WTC11 (cell line): ENCODE data around the gene F10. TPM values are rescaled to one million over a fixed set of nuclear protein-coding genes. Genes with fewer than 3 reads are reported as not detected.

Source experiments
- ATAC-seq: fragments of 200-7000 bp; cut with Tn5 transposase; 2 replicates; pipeline ENCODE4 v1.10.0; 2021; ENCODE audit warnings: mild to moderate bottlenecking, moderate library complexity
- CTCF ChIA-PET: fragments of 300-600 bp; sonication (Branson Sonifier 250); formaldehyde crosslinking; loops from one replicate; lab custom pipeline; 2021; ENCODE audit warnings: antibody characterized with exemption; lab: Charles Lee
- POLR2A ChIA-PET: fragments of 350-600 bp; sonication (Branson Sonifier 250); formaldehyde crosslinking; loops from one replicate; lab custom pipeline; 2021; ENCODE audit warnings: antibody characterized with exemption; lab: Charles Lee
- DNase-seq: peaks from one replicate; pipeline ENCODE4 v3.0.0; 2021; ENCODE audit warnings: low spot score
- H3K27ac Mint-ChIP-seq: 2 replicates; pipeline ENCODE4 v1.8.0; 2021; ENCODE audit warnings: mixed read lengths
- H3K27me3 Mint-ChIP-seq: 2 replicates; pipeline ENCODE4 v1.8.0; 2021; ENCODE audit warnings: low read depth, mild to moderate bottlenecking, moderate library complexity, mixed read lengths
- H3K36me3 Mint-ChIP-seq: 2 replicates; pipeline ENCODE4 v1.8.0; 2021; ENCODE audit warnings: mixed read lengths
- H3K4me1 Mint-ChIP-seq: 2 replicates; pipeline ENCODE4 v1.8.0; 2022; ENCODE audit warnings: mixed read lengths
- H3K4me3 Mint-ChIP-seq: 2 replicates; pipeline ENCODE4 v1.8.0; 2021; ENCODE audit warnings: mild to moderate bottlenecking, moderate library complexity, mixed read lengths
- H3K9me3 Mint-ChIP-seq: 2 replicates; pipeline ENCODE4 v1.8.0; 2021; ENCODE audit warnings: mixed read lengths
- ATF1 ChIP-seq: sonication (generic); formaldehyde crosslinking; IDR thresholded peaks from 2 replicates; pipeline ENCODE4 v1.8.1; 2023; ENCODE audit warnings: mild to moderate bottlenecking, moderate library complexity, missing genetic modification reagents
- CREB1 ChIP-seq: sonication (generic); formaldehyde crosslinking; IDR thresholded peaks from 2 replicates; pipeline ENCODE4 v1.8.0; 2023; ENCODE audit warnings: mild to moderate bottlenecking, missing genetic modification reagents
- CTCF ChIP-seq: fragments of 200-600 bp; IDR thresholded peaks from 2 replicates; pipeline ENCODE4 v1.8.0; 2022; ENCODE audit warnings: antibody characterized with exemption
- ELF4 ChIP-seq: sonication (generic); formaldehyde crosslinking; IDR thresholded peaks from 2 replicates; pipeline ENCODE4 v1.8.1; 2022; ENCODE audit warnings: low read depth, mild to moderate bottlenecking, moderate library complexity, missing genetic modification reagents
- ERG ChIP-seq: fragments of 250-450 bp; sonication (Bioruptor Pico); IDR thresholded peaks from 2 replicates; pipeline ENCODE4 v1.8.0; 2021; ENCODE audit warnings: mild to moderate bottlenecking
- FOXJ3 ChIP-seq: sonication (generic); formaldehyde crosslinking; IDR thresholded peaks from 2 replicates; pipeline ENCODE4 v1.9.0; 2021; ENCODE audit warnings: missing genetic modification reagents, mild to moderate bottlenecking, borderline replicate concordance
- NFATC4 ChIP-seq: fragments of 250-450 bp; sonication (Bioruptor Pico); IDR thresholded peaks from 2 replicates; pipeline ENCODE4 v1.9.0; 2021; ENCODE audit warnings: mild to moderate bottlenecking
- OVOL2 ChIP-seq: fragments of 250-450 bp; sonication (Bioruptor Pico); IDR thresholded peaks from 2 replicates; pipeline ENCODE4 v1.9.0; 2021; ENCODE audit warnings: mild to moderate bottlenecking, borderline replicate concordance
- SMAD3 ChIP-seq: sonication (generic); formaldehyde crosslinking; IDR thresholded peaks from 2 replicates; pipeline ENCODE4 v1.8.0; 2022; ENCODE audit warnings: missing genetic modification reagents, mild to moderate bottlenecking, borderline replicate concordance
- SOX15 ChIP-seq: fragments of 250-450 bp; sonication (Bioruptor Pico); IDR thresholded peaks from 2 replicates; pipeline ENCODE4 v1.9.0; 2021; ENCODE audit warnings: mild to moderate bottlenecking
- SP1 ChIP-seq: sonication (generic); formaldehyde crosslinking; conservative IDR thresholded peaks from 2 replicates; pipeline ENCODE4 v1.8.1; 2022; ENCODE audit warnings: missing genetic modification reagents
- TEAD1 ChIP-seq: sonication (generic); formaldehyde crosslinking; IDR thresholded peaks from 2 replicates; pipeline ENCODE4 v1.8.0; 2022; ENCODE audit warnings: mild to moderate bottlenecking, missing genetic modification reagents
- TP53 ChIP-seq: sonication (generic); formaldehyde crosslinking; IDR thresholded peaks from 2 replicates; pipeline ENCODE4 v1.8.1; 2023; ENCODE audit warnings: mild to moderate bottlenecking, missing genetic modification reagents
- ZNF121 ChIP-seq: sonication (generic); formaldehyde crosslinking; IDR thresholded peaks from 2 replicates; pipeline ENCODE4 v1.8.0; 2023; ENCODE audit warnings: missing genetic modification reagents
- ZNF263 ChIP-seq: sonication (generic); formaldehyde crosslinking; IDR thresholded peaks from 2 replicates; pipeline ENCODE4 v1.8.1; 2022; ENCODE audit warnings: low read depth, mild to moderate bottlenecking, moderate library complexity, missing genetic modification reagents
- ZNF532 ChIP-seq: fragments of 250-450 bp; sonication (Bioruptor Pico); IDR thresholded peaks from 2 replicates; pipeline ENCODE4 v1.9.0; 2021; ENCODE audit warnings: mild to moderate bottlenecking, borderline replicate concordance
- ZNF671 ChIP-seq: fragments of 250-450 bp; sonication (Bioruptor Pico); IDR thresholded peaks from 2 replicates; pipeline ENCODE4 v1.8.0; 2021; ENCODE audit warnings: mild to moderate bottlenecking
- total RNA-seq: library from RNA; stranded (reverse); gene quantifications from 3 replicates; pipeline ENCODE4 v1.2.3, GENCODE V29; 2021
- TF ChIP-seq, protein P1 (sequence below): sonication (generic); formaldehyde crosslinking; IDR thresholded peaks from 2 replicates; pipeline ENCODE4 v1.8.0; 2022; ENCODE audit warnings: mild to moderate bottlenecking, missing genetic modification reagents
- TF ChIP-seq, protein P2 (sequence below): sonication (generic); formaldehyde crosslinking; IDR thresholded peaks from 2 replicates; pipeline ENCODE4 v1.8.1; 2023; ENCODE audit warnings: mild to moderate bottlenecking, missing genetic modification reagents
- TF ChIP-seq, protein P3 (sequence below): sonication (generic); formaldehyde crosslinking; IDR thresholded peaks from 2 replicates; pipeline ENCODE4 v1.8.0; 2022; ENCODE audit warnings: mild to moderate bottlenecking, missing genetic modification reagents
- TF ChIP-seq, protein P4 (sequence below): sonication (generic); formaldehyde crosslinking; IDR thresholded peaks from 2 replicates; pipeline ENCODE4 v1.8.0; 2023; ENCODE audit warnings: mild to moderate bottlenecking, missing genetic modification reagents

The F10 gene
- total RNA-seq, 1 experiment from 2014 or later, result 0.87 TPM

DNA sequence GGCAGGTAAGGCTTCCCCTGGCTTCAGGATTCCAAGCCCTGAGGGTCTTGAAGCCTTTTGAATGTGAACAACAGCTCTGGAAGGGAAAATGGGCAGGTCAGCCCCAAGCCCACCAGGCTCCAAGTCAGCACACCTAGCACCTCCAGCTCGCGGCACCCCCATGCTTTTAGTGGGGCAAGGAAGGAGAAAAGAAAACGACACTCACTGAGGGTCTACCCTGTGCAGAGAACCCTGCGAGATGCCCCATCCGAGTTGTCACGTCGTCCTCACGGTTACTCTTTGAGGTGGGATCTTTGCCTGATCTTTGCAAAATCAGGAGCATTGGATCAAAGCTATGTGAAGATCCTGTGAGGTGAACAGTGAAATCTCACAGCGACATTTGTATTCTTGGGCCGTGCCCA, 5.7 kb upstream of the F10 start (continued):
- no peak for TF ChIP-seq ZNF532 (CRISPR knock-in tag)
- TF ChIP-seq SMAD3, result no peak

DNA sequence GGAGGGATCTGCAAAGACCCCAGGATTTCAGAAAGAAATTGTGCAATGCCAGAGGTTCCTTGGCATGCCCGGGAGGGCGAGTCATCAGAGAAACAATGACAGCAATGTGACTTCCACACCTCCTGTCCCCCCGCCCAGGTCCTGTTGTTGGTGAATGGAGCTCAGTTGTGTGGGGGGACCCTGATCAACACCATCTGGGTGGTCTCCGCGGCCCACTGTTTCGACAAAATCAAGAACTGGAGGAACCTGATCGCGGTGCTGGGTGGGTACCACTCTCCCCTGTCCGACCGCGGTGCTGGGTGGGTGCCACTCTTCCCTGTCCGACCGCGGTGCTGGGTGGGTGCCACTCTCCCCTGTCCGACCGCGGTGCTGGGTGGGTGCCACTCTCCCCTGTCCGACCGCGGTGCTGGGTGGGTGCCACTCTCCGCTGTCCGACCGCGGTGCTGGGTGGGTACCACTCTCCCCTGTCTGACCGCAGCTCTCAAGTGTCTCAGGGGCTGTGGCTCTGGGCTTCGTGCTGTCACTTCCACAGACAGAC, 5.2 kb upstream of the F10 start:
- CTCF ChIA-PET, result no interaction called here
- DNase-seq (no peak), ATAC-seq (no peak)
- no peak overlapping the region for H3K4me3 Mint-ChIP-seq
- POLR2A ChIA-PET, result no interaction called here
- H3K27ac Mint-ChIP-seq, result no peak overlapping the region
- H3K4me1 Mint-ChIP-seq, result peaks cover 2% of the 10 kb centered on the region
- H3K9me3 Mint-ChIP-seq, result peaks cover 6% of the 10 kb centered on the region
- peaks cover 6% of the 10 kb centered on the region for H3K27me3 Mint-ChIP-seq
- TF ChIP-seq TEAD1 (CRISPR knock-in tag) (no peak), NFATC4 (CRISPR knock-in tag) (no peak), ZNF671 (CRISPR knock-in tag) (no peak), CTCF (no peak), CREB1 (no peak), SP1 (CRISPR knock-in tag) (no peak), ZNF263 (CRISPR knock-in tag) (no peak), ZNF121 (CRISPR knock-in tag) (no peak), SOX15 (CRISPR knock-in tag) (no peak), ERG (CRISPR knock-in tag) (no peak)
- TF ChIP-seq, protein P1, sequence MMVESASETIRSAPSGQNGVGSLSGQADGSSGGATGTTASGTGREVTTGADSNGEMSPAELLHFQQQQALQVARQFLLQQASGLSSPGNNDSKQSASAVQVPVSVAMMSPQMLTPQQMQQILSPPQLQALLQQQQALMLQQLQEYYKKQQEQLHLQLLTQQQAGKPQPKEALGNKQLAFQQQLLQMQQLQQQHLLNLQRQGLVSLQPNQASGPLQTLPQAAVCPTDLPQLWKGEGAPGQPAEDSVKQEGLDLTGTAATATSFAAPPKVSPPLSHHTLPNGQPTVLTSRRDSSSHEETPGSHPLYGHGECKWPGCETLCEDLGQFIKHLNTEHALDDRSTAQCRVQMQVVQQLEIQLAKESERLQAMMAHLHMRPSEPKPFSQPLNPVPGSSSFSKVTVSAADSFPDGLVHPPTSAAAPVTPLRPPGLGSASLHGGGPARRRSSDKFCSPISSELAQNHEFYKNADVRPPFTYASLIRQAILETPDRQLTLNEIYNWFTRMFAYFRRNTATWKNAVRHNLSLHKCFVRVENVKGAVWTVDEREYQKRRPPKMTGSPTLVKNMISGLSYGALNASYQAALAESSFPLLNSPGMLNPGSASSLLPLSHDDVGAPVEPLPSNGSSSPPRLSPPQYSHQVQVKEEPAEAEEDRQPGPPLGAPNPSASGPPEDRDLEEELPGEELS (CRISPR knock-in tag), result no peak
- TF ChIP-seq, protein P2, sequence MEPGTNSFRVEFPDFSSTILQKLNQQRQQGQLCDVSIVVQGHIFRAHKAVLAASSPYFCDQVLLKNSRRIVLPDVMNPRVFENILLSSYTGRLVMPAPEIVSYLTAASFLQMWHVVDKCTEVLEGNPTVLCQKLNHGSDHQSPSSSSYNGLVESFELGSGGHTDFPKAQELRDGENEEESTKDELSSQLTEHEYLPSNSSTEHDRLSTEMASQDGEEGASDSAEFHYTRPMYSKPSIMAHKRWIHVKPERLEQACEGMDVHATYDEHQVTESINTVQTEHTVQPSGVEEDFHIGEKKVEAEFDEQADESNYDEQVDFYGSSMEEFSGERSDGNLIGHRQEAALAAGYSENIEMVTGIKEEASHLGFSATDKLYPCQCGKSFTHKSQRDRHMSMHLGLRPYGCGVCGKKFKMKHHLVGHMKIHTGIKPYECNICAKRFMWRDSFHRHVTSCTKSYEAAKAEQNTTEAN (CRISPR knock-in tag), result no peak
- TF ChIP-seq, all 79 proteins: peak for 0
- H3K36me3 Mint-ChIP-seq, result 0 out of 2 replicates have a peak, but pooled peaks cover 2% of the 10 kb centered on the region

- Mint-ChIP-seq H3K4me3 (no peak overlapping the region), H3K36me3 (0 out of 2 replicates have a peak, but pooled peaks cover 2% of the 10 kb centered on the region), H3K27me3 (peaks cover 6% of the 10 kb centered on the region), H3K27ac (no peak overlapping the region), H3K9me3 (peaks cover 6% of the 10 kb centered on the region), H3K4me1 (peaks cover 6% of the 10 kb centered on the region)
- ATAC-seq, result no peak
- no peak for DNase-seq
- ChIA-PET POLR2A (no interaction called here), CTCF (no interaction called here)
- no peak for TF ChIP-seq FOXJ3 (CRISPR knock-in tag)
- TF ChIP-seq ZNF263 (CRISPR knock-in tag), result no peak
- TF ChIP-seq ZNF121 (CRISPR knock-in tag), result no peak
- TF ChIP-seq TP53 (CRISPR knock-in tag), result no peak
- TF ChIP-seq ELF4 (CRISPR knock-in tag), result no peak
- TF ChIP-seq ATF1, result no peak
- no peak for TF ChIP-seq CREB1
- TF ChIP-seq, protein P3, sequence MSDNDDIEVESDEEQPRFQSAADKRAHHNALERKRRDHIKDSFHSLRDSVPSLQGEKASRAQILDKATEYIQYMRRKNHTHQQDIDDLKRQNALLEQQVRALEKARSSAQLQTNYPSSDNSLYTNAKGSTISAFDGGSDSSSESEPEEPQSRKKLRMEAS (CRISPR knock-in tag), result no peak
- TF ChIP-seq, protein P4, sequence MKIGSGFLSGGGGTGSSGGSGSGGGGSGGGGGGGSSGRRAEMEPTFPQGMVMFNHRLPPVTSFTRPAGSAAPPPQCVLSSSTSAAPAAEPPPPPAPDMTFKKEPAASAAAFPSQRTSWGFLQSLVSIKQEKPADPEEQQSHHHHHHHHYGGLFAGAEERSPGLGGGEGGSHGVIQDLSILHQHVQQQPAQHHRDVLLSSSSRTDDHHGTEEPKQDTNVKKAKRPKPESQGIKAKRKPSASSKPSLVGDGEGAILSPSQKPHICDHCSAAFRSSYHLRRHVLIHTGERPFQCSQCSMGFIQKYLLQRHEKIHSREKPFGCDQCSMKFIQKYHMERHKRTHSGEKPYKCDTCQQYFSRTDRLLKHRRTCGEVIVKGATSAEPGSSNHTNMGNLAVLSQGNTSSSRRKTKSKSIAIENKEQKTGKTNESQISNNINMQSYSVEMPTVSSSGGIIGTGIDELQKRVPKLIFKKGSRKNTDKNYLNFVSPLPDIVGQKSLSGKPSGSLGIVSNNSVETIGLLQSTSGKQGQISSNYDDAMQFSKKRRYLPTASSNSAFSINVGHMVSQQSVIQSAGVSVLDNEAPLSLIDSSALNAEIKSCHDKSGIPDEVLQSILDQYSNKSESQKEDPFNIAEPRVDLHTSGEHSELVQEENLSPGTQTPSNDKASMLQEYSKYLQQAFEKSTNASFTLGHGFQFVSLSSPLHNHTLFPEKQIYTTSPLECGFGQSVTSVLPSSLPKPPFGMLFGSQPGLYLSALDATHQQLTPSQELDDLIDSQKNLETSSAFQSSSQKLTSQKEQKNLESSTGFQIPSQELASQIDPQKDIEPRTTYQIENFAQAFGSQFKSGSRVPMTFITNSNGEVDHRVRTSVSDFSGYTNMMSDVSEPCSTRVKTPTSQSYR (CRISPR knock-in tag), result no peak
- no peak for TF ChIP-seq OVOL2 (CRISPR knock-in tag)
Measured at GRCh38 chr13:113117911-113118260, 4.7 kb upstream of the F10 start.
